Measurements from ENCODE around the gene SEMA5A. TPM values are rescaled to one million over a fixed set of nuclear protein-coding genes. Genes with fewer than 3 reads are reported as not detected.
A peak's percentile ranks its signal among the peaks of the same experiment; 100 is the strongest.

The SEMA5A gene
- total RNA-seq, 1 experiment from 2014 or later, result 34.3 TPM

- H3K9me3 ChIP-seq, result no peaks in the 10 kb centered on the region
- Mint-ChIP-seq H3K27ac (ENCODE audit: unreplicated experiment) (peak overlapping the region; percentile 14), H3K4me3 (ENCODE audit: unreplicated experiment) (no peak overlapping the region), H3K27me3 (ENCODE audit: insufficient read depth, unreplicated experiment) (no peaks in the 10 kb centered on the region), H3K36me3 (ENCODE audit: insufficient read depth, unreplicated experiment) (peaks cover 7% of the 10 kb centered on the region), H3K9me3 (ENCODE audit: unreplicated experiment) (peaks cover 18% of the 10 kb centered on the region), H3K4me1 (ENCODE audit: low read depth, unreplicated experiment) (peaks cover 27% of the 10 kb centered on the region)
- TF ChIP-seq CTCF (IDR thresholded peaks at IDR 0.05; ENCODE audit: insufficient read depth in 1 of 2, low read depth in 1 of 2, low read length in 1 of 2, severe bottlenecking in 1 of 2, unreplicated experiment in 1 of 2), result no peak
- POLR2A ChIA-PET, result no interaction called here
- no peak for DNase-seq
- CTCF ChIA-PET, result no interaction called here
- no peaks in the 10 kb centered on the region for H3K27me3 ChIP-seq (replicated peaks; ENCODE audit: control insufficient read depth, insufficient read depth, low read length)
- H3K36me3 ChIP-seq (ENCODE audit: control insufficient read depth, insufficient read depth, low read length), result no peaks in the 10 kb centered on the region
- H3K4me3 ChIP-seq (ENCODE audit: low read depth, low read length), result no peak overlapping the region
- intact Hi-C loops (cut with micrococcal nuclease; ENCODE audit: unreplicated experiment), result no loop called here
- peaks cover 48% of the 10 kb centered on the region for H3K4me1 ChIP-seq
- BruUV-seq (replicated peaks), result no TSS peak
Measured at GRCh38 chr5:9559965-9560364, 14.1 kb upstream of the SEMA5A start.

DNA sequence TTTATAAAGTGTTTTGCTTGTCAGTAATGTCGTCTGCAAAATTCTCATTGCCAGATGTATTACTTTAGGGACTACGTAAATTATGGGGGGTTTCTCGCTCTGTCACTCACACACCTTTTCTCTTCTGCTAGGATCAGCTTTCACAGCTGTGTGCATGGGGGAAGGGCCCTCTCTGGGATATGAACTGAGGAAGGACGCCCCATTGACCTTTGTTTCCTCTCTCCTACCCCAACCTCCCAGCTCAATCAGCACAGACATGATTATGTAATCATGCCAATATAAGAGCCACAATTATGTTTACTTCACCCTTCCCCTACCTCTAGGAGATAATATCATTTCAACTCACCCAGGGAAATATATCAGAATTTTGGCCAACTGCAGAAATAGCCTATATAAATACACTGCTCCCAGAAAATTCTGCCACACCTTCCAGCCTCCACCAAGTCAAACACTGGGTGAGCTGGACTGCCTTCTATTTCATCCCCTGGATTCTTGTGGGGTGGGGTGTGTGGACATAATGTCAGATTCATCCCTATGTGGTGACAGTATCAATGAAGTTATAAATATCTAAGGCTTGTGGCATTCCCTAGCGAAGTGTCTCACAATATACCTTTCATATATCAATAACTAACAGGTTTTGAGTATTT lies 12.6 kb upstream of the SEMA5A start:
- Histone ChIP-seq H3K9me3 (no peaks in the 10 kb centered on the region), H3K36me3 (ENCODE audit: control insufficient read depth, insufficient read depth, low read length) (no peaks in the 10 kb centered on the region), H3K27me3 (replicated peaks; ENCODE audit: control insufficient read depth, insufficient read depth, low read length) (no peaks in the 10 kb centered on the region), H3K4me3 (ENCODE audit: low read depth, low read length) (no peak overlapping the region), H3K4me1 (peaks cover 50% of the 10 kb centered on the region)
- POLR2A ChIA-PET, result no interaction called here
- Mint-ChIP-seq H3K9me3 (ENCODE audit: unreplicated experiment) (peaks cover 18% of the 10 kb centered on the region), H3K4me3 (ENCODE audit: unreplicated experiment) (no peak overlapping the region), H3K36me3 (ENCODE audit: insufficient read depth, unreplicated experiment) (peaks cover 7% of the 10 kb centered on the region), H3K4me1 (ENCODE audit: low read depth, unreplicated experiment) (peaks cover 38% of the 10 kb centered on the region), H3K27me3 (ENCODE audit: insufficient read depth, unreplicated experiment) (no peaks in the 10 kb centered on the region), H3K27ac (ENCODE audit: unreplicated experiment) (peak overlapping the region; percentile 44)
- DNase-seq, result no peak
- no peak for TF ChIP-seq CTCF (IDR thresholded peaks at IDR 0.05; ENCODE audit: insufficient read depth in 1 of 2, low read depth in 1 of 2, low read length in 1 of 2, severe bottlenecking in 1 of 2, unreplicated experiment in 1 of 2)
- intact Hi-C loops (cut with micrococcal nuclease; ENCODE audit: unreplicated experiment), result no loop called here
- CTCF ChIA-PET, result no interaction called here
- BruUV-seq (replicated peaks), result no TSS peak

DNA sequence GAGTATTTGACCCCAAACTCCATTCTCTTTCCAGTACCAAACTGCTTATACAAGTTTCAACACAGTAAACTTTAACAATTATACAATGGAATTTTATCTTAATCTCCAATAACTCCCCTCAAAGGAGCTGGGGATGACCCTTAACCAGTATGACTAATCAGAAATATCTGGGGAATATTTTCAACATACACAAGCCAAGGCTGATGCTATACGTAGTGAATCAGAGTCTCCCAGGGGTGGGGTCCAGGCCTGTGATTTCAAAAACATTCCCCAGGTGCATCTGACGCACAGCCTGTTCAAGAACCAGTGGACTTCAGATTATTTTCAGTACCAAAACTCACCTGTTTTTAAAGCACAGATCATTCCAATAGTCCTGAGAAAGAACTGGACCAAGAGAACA lies 11.8 kb upstream of the SEMA5A start:
- intact Hi-C loops (cut with micrococcal nuclease; ENCODE audit: unreplicated experiment), result no loop called here
- Histone ChIP-seq H3K9me3 (no peaks in the 10 kb centered on the region), H3K36me3 (ENCODE audit: control insufficient read depth, insufficient read depth, low read length) (no peaks in the 10 kb centered on the region), H3K4me3 (ENCODE audit: low read depth, low read length) (no peak overlapping the region), H3K4me1 (peaks cover 52% of the 10 kb centered on the region), H3K27me3 (replicated peaks; ENCODE audit: control insufficient read depth, insufficient read depth, low read length) (no peaks in the 10 kb centered on the region)
- no peak for TF ChIP-seq CTCF (IDR thresholded peaks at IDR 0.05; ENCODE audit: insufficient read depth in 1 of 2, low read depth in 1 of 2, low read length in 1 of 2, severe bottlenecking in 1 of 2, unreplicated experiment in 1 of 2)
- BruUV-seq (replicated peaks), result no TSS peak
- CTCF ChIA-PET, result no interaction called here
- Mint-ChIP-seq H3K27me3 (ENCODE audit: insufficient read depth, unreplicated experiment) (no peaks in the 10 kb centered on the region), H3K9me3 (ENCODE audit: unreplicated experiment) (peaks cover 18% of the 10 kb centered on the region), H3K4me1 (ENCODE audit: low read depth, unreplicated experiment) (peaks cover 40% of the 10 kb centered on the region), H3K4me3 (ENCODE audit: unreplicated experiment) (no peak overlapping the region), H3K27ac (ENCODE audit: unreplicated experiment) (peak overlapping the region; percentile 44), H3K36me3 (ENCODE audit: insufficient read depth, unreplicated experiment) (peaks cover 7% of the 10 kb centered on the region)
- POLR2A ChIA-PET, result interaction anchor here (0.6 kb wide), 1 partner anchor 11 kb away, joined by 4 read pairs; no protein-coding TSS in a partner anchor
- DNase-seq, result peak; percentile 51
